Brain microvascular endothelial cell (primary cell): ENCODE results near the gene UBQLN4.

Experiments used
- DNase-seq: peaks from one replicate; pipeline ENCODE4 v3.0.0-alpha.2; 2020
- H3K27ac ChIP-seq: fragments of 250-450 bp; sonication (Bioruptor Pico); 2 replicates; pipeline ENCODE4 v1.5.1; 2020; ENCODE audit warnings: mild to moderate bottlenecking, moderate library complexity
- H3K27me3 ChIP-seq: fragments of 250-450 bp; sonication (Bioruptor Pico); replicated peaks from 2 replicates; pipeline ENCODE4 v1.5.1; 2020; ENCODE audit warnings: mild to moderate bottlenecking
- H3K36me3 ChIP-seq: fragments of 250-450 bp; sonication (Bioruptor Pico); replicated peaks from 2 replicates; pipeline ENCODE4 v1.5.1; 2020; ENCODE audit warnings: mild to moderate bottlenecking
- H3K4me3 ChIP-seq: 2 replicates; pipeline ENCODE4 v1.5.1; 2011; ENCODE audit warnings: low read depth, mild to moderate bottlenecking, control low read depth, low read length, moderate library complexity
- in situ Hi-C: cut with HindIII; loops from 2 replicates; pipeline ENCODE4 v1.10.0; 2017; ENCODE audit warnings: low sequenced_read_pairs, low pct_ligation_motif_present
- TF ChIP-seq, protein P1 (sequence below): IDR thresholded peaks from 2 replicates; pipeline ENCODE4 v1.5.1; 2011; ENCODE audit warnings: low read depth, mild to moderate bottlenecking, moderate library complexity, low read length, control low read depth, inconsistent platforms; ENCODE audit errors: missing control alignments

UBQLN4 gene

GRCh38 chr1:156090840-156091188 lies 37.2 kb upstream of the UBQLN4 start:
- no peaks in the 10 kb centered on the region for H3K36me3 ChIP-seq
- TF ChIP-seq, protein P1, sequence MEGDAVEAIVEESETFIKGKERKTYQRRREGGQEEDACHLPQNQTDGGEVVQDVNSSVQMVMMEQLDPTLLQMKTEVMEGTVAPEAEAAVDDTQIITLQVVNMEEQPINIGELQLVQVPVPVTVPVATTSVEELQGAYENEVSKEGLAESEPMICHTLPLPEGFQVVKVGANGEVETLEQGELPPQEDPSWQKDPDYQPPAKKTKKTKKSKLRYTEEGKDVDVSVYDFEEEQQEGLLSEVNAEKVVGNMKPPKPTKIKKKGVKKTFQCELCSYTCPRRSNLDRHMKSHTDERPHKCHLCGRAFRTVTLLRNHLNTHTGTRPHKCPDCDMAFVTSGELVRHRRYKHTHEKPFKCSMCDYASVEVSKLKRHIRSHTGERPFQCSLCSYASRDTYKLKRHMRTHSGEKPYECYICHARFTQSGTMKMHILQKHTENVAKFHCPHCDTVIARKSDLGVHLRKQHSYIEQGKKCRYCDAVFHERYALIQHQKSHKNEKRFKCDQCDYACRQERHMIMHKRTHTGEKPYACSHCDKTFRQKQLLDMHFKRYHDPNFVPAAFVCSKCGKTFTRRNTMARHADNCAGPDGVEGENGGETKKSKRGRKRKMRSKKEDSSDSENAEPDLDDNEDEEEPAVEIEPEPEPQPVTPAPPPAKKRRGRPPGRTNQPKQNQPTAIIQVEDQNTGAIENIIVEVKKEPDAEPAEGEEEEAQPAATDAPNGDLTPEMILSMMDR, result peak; percentile 83
- H3K27ac ChIP-seq, result no peak overlapping the region
- in situ Hi-C loops, result no loop called here
- peak; percentile 59 for DNase-seq
- no peak overlapping the region for H3K4me3 ChIP-seq
- H3K27me3 ChIP-seq, result no peaks in the 10 kb centered on the region

DNA sequence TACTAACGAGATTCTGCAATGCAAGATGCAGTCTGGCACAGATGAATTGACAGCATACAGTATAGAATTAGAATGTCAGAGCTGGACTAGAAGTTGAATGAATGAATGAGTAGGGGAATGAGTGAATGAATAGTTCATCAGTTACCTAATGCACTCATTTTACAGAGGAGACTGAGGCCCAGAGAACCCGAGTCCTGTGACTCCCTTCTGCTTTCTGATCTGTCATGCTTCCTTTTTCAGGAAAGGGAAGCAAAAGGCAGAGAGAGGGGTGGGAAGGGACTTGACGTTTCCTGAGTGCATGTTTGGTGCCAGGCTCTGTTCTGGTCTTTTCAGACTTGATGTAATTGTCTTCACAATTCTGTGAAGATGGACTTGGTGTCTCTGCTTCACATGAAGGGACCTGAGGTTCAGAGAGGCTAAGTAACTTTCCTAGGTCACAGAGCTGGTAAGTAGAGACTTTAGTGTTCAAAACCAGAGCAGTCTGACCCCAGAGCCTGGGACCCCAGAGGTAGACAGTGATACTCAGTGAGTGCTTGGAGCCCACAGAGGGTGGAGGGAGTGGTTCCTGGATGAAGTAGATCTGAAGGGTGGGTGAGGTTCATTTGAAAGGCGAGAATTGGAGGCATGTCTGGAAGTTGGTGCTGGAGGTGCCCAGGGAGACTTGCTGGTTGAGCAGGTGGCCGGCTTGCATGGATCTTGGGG lies 36.7 kb upstream of the UBQLN4 start:
- Histone ChIP-seq H3K27ac (no peak overlapping the region), H3K4me3 (no peak overlapping the region), H3K27me3 (no peaks in the 10 kb centered on the region), H3K36me3 (no peaks in the 10 kb centered on the region)
- in situ Hi-C loops, result no loop called here
- DNase-seq, result no peak
- TF ChIP-seq, protein P1, result no peak

- no peak overlapping the region for H3K4me3 ChIP-seq
- TF ChIP-seq, protein P1, result no peak
- H3K36me3 ChIP-seq, result no peaks in the 10 kb centered on the region
- DNase-seq, result no peak
- H3K27me3 ChIP-seq, result no peaks in the 10 kb centered on the region
- H3K27ac ChIP-seq, result no peak overlapping the region
- in situ Hi-C loops, result no loop called here
Measured at GRCh38 chr1:156089704-156090103, 36.1 kb upstream of the UBQLN4 start.

DNA sequence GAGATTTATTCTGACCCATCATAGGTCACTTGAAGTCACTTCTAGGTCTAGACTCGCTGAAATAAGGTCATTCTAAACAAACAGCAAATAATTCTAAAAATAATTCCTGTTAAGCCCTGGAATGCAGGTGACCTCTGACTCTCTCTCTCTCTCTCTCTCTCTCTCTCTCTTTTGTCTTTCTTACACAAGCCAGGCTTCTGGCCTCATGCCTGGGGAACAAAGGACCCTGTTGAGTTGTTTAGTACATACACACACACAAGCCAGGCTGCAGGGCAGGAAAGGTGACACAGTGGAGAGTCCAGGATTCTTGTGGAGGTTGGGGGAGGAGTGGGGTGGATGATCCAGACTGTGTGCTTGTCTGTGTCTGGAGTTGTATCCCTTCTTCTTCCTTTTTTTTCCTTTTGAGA lies 32.7 kb upstream of the UBQLN4 start:
- Histone ChIP-seq H3K36me3 (no peaks in the 10 kb centered on the region), H3K4me3 (no peak overlapping the region), H3K27me3 (no peaks in the 10 kb centered on the region), H3K27ac (no peak overlapping the region)
- peak; percentile 51 for DNase-seq
- in situ Hi-C loops, result no loop called here
- TF ChIP-seq, protein P1, result no peak

GRCh38 chr1:156083800-156084790 lies 30.5 kb upstream of the UBQLN4 start:
- DNase-seq, result no peak
- TF ChIP-seq, protein P1, result no peak
- Histone ChIP-seq H3K36me3 (no peaks in the 10 kb centered on the region), H3K27ac (no peak overlapping the region), H3K27me3 (no peaks in the 10 kb centered on the region), H3K4me3 (no peak overlapping the region)
- in situ Hi-C loops, result no loop called here
